OCI-LY3 (cell line): ENCODE results near the gene LUC7L3.
"Not testable (repeated sequence)": the region's sequence is repeated elsewhere in the genome, so short reads cannot be mapped to it uniquely, and the experiment has no call there.

Experiments
- H2AFZ ChIP-seq: fragments of 200-600, 300-600 bp; shearing (Covaris generic); 2 replicates; pipeline ENCODE4 v1.6.0; 2014; ENCODE audit warnings: antibody characterized with exemption, low read depth, low read length
- H3K27ac ChIP-seq: fragments of 200-600, 300-600 bp; sonication (generic); 2 replicates; pipeline ENCODE4 v1.5.1; 2014; ENCODE audit warnings: mild to moderate bottlenecking, low read length, moderate library complexity, mixed read lengths
- H3K27me3 ChIP-seq: fragments of 200-600, 300-600 bp; sonication (generic); 2 replicates; pipeline ENCODE4 v1.6.1; 2014; ENCODE audit warnings: low read depth, low read length, mixed read lengths
- H3K36me3 ChIP-seq: fragments of 200-600, 300-600 bp; sonication (generic); replicated peaks from 2 replicates; pipeline ENCODE3; 2014; ENCODE audit warnings: low read depth, low read length, mixed read lengths
- H3K4me1 ChIP-seq: fragments of 300-600, 200-600 bp; sonication (generic); 2 replicates; pipeline ENCODE4 v1.6.1; 2014; ENCODE audit warnings: low read length, mixed read lengths
- H3K4me2 ChIP-seq: fragments of 200-600, 300-600 bp; sonication (generic); 2 replicates; pipeline ENCODE4 v1.6.1; 2014; ENCODE audit warnings: low read length, mixed read lengths
- H3K4me3 ChIP-seq: fragments of 300-600, 200-600 bp; sonication (generic); 2 replicates; pipeline ENCODE4 v1.5.1; 2014; ENCODE audit warnings: antibody characterized with exemption, mild to moderate bottlenecking, low read length, moderate library complexity
- H3K79me2 ChIP-seq: fragments of 300-600, 200-600 bp; shearing (Covaris generic); 2 replicates; pipeline ENCODE4 v1.6.1; 2014; ENCODE audit warnings: mild to moderate bottlenecking, low read length, mixed read lengths
- H3K9ac ChIP-seq: fragments of 300-600, 200-600 bp; shearing (Covaris generic); 2 replicates; pipeline ENCODE4 v1.6.0; 2014; ENCODE audit warnings: mild to moderate bottlenecking, low read length, moderate library complexity
- H3K9me3 ChIP-seq: fragments of 200-600, 300-600 bp; shearing (Covaris generic); 2 replicates; pipeline ENCODE4 v1.6.1; 2014; ENCODE audit warnings: low read length, mixed read lengths; ENCODE audit not compliant: insufficient read depth
- H4K20me1 ChIP-seq: fragments of 200-600, 300-600 bp; sonication (generic); 2 replicates; pipeline ENCODE4 v1.6.1; 2016; ENCODE audit warnings: low read length, mixed read lengths; ENCODE audit not compliant: insufficient read depth
- CTCF ChIP-seq: fragments of 200-600, 300-600 bp; sonication (generic); IDR thresholded peaks from 2 replicates; pipeline ENCODE4 v1.5.1; 2014; ENCODE audit warnings: antibody characterized with exemption, low read length, low read depth
- EZH2phosphoT487 ChIP-seq: fragments of 200-600 bp; shearing (Covaris generic); IDR thresholded peaks from 2 replicates; pipeline ENCODE4 v1.6.1; 2018; ENCODE audit warnings: antibody characterized with exemption, mixed run types, low read depth

LUC7L3 gene

GRCh38 chr17:50680126-50680525, 39.3 kb upstream of the LUC7L3 start:
- H3K27ac ChIP-seq = no peak overlapping the region
- H2AFZ ChIP-seq = no peak overlapping the region
- no peaks in the 10 kb centered on the region for H4K20me1 ChIP-seq
- H3K9me3 ChIP-seq = no peaks in the 10 kb centered on the region
- H3K27me3 ChIP-seq = peaks cover 11% of the 10 kb centered on the region
- H3K4me3 ChIP-seq = no peak overlapping the region
- H3K4me1 ChIP-seq = no peaks in the 10 kb centered on the region
- no peak overlapping the region for H3K4me2 ChIP-seq
- H3K79me2 ChIP-seq = no peaks in the 10 kb centered on the region
- H3K36me3 ChIP-seq = no peaks in the 10 kb centered on the region
- TF ChIP-seq CTCF = no peak
- no peak for TF ChIP-seq EZH2phosphoT487
- no peak overlapping the region for H3K9ac ChIP-seq

GRCh38 chr17:50680543-50681262, 38.7 kb upstream of the LUC7L3 start:
- H3K9me3 ChIP-seq, H3K36me3 ChIP-seq, H3K27ac ChIP-seq, H4K20me1 ChIP-seq, H2AFZ ChIP-seq, H3K4me3 ChIP-seq, H3K9ac ChIP-seq, H3K79me2 ChIP-seq, H3K4me1 ChIP-seq, H3K4me2 ChIP-seq: not testable (repeated sequence)
- peaks cover 11% of the 10 kb centered on the region for H3K27me3 ChIP-seq

GRCh38 chr17:50681263-50682200, 37.9 kb upstream of the LUC7L3 start:
- Histone ChIP-seq H3K36me3 (no peaks in the 10 kb centered on the region), H2AFZ (no peak overlapping the region), H3K27ac (no peak overlapping the region), H3K4me3 (no peak overlapping the region), H4K20me1 (no peaks in the 10 kb centered on the region), H3K4me2 (no peak overlapping the region), H3K27me3 (peaks cover 11% of the 10 kb centered on the region), H3K79me2 (no peaks in the 10 kb centered on the region), H3K9ac (no peak overlapping the region), H3K4me1 (no peaks in the 10 kb centered on the region), H3K9me3 (no peaks in the 10 kb centered on the region)
- TF ChIP-seq EZH2phosphoT487 = no peak
- no peak for TF ChIP-seq CTCF

- Histone ChIP-seq H3K79me2 (no peaks in the 10 kb centered on the region), H3K4me2 (no peak overlapping the region), H3K36me3 (no peaks in the 10 kb centered on the region), H3K9ac (no peak overlapping the region), H3K27me3 (peaks cover 11% of the 10 kb centered on the region), H3K4me3 (no peak overlapping the region), H3K4me1 (no peaks in the 10 kb centered on the region), H4K20me1 (no peaks in the 10 kb centered on the region), H3K27ac (no peak overlapping the region), H3K9me3 (no peaks in the 10 kb centered on the region), H2AFZ (no peak overlapping the region)
- TF ChIP-seq EZH2phosphoT487 (no peak), CTCF (no peak)
Measured at GRCh38 chr17:50682441-50682840, 37.0 kb upstream of the LUC7L3 start.
